RWPE2 (cell line): ENCODE data around the gene LCE3E.
A peak's percentile ranks its signal among the peaks of the same experiment; 100 is the strongest.
"Not testable (repeated sequence)": the region's sequence is repeated elsewhere in the genome, so short reads cannot be mapped to it uniquely, and the experiment has no call there.

Source experiments
- ATAC-seq: fragments of 200-7000 bp; cut with Tn5 transposase; 3 replicates; pipeline ENCODE4 v1.9.1; 2021; ENCODE audit warnings: low read depth
- DNase-seq: peaks from one replicate; pipeline ENCODE4 v3.0.0-alpha.2; 2020; ENCODE audit warnings: low spot score
- H3K27ac ChIP-seq: fragments of 450-650 bp; 2 replicates; pipeline ENCODE4 v1.5.1; 2017; ENCODE audit warnings: mild to moderate bottlenecking; ENCODE audit not compliant: poor library complexity, severe bottlenecking
- H3K27me3 ChIP-seq: fragments of 250-450 bp; sonication (Bioruptor Pico); 2 replicates; pipeline ENCODE4 v1.5.1; 2021; ENCODE audit warnings: mild to moderate bottlenecking, moderate library complexity; ENCODE audit not compliant: insufficient read depth, poor library complexity, severe bottlenecking
- H3K36me3 ChIP-seq: fragments of 250-450 bp; sonication (Bioruptor Pico); 2 replicates; pipeline ENCODE4 v1.5.1; 2020; ENCODE audit warnings: low read depth, mild to moderate bottlenecking, moderate library complexity
- H3K4me1 ChIP-seq: fragments of 250-450 bp; sonication (Bioruptor Pico); 2 replicates; pipeline ENCODE4 v1.5.1; 2021; ENCODE audit warnings: mild to moderate bottlenecking, moderate library complexity; ENCODE audit not compliant: insufficient read depth, poor library complexity, severe bottlenecking
- H3K4me3 ChIP-seq: fragments of 250-450 bp; sonication (Bioruptor Pico); 2 replicates; pipeline ENCODE4 v1.5.1; 2021; ENCODE audit warnings: mild to moderate bottlenecking, moderate library complexity; ENCODE audit not compliant: severe bottlenecking
- H3K9me3 ChIP-seq: fragments of 250-450 bp; sonication (Bioruptor Pico); 2 replicates; pipeline ENCODE4 v1.5.1; 2021; ENCODE audit warnings: mild to moderate bottlenecking, moderate library complexity; ENCODE audit not compliant: severe bottlenecking
- CTCF ChIP-seq: fragments of 450-650 bp; IDR thresholded peaks from one replicate; pipeline ENCODE4 v1.5.1; 2017; ENCODE audit warnings: mild to moderate bottlenecking, moderate library complexity; ENCODE audit not compliant: poor library complexity, severe bottlenecking

The LCE3E gene

DNA sequence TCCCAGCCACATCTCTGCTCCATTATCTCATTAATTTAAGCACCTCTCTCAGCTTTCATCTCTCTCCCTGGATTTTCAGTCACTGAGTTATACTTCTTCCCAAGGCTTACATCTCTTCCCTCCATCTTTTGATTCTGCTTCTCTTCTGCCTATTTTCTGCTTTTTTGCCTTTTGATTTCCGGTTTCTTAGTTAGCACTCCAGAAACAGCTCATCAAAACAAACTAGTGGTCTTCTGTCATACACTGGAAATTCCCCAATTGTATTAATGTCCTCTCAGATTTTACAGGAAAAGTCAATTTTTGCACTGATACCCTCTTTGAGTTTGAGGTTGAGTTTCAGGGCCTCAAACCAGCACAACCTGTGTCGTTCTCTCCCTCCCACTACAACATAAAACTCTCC is 1.5 kb downstream of the LCE3E start:
- DNase-seq = no peak
- peaks cover 11% of the 10 kb centered on the region for H3K9me3 ChIP-seq
- TF ChIP-seq CTCF = no peak
- no peak overlapping the region for H3K4me3 ChIP-seq
- ATAC-seq = no peak
- H3K36me3 ChIP-seq = no peaks in the 10 kb centered on the region
- no peaks in the 10 kb centered on the region for H3K4me1 ChIP-seq
- H3K27ac ChIP-seq = no peak overlapping the region
- H3K27me3 ChIP-seq = no peaks in the 10 kb centered on the region

GRCh38 chr1:152548358-152548757 is 18.2 kb downstream of the LCE3E start:
- H3K4me1 ChIP-seq, H3K36me3 ChIP-seq, H3K27me3 ChIP-seq, DNase-seq, H3K9me3 ChIP-seq, H3K4me3 ChIP-seq, ATAC-seq, H3K27ac ChIP-seq: not testable (repeated sequence)

GRCh38 chr1:152546704-152547103 is 19.9 kb downstream of the LCE3E start:
- no peak for ATAC-seq
- Histone ChIP-seq H3K9me3 (no peaks in the 10 kb centered on the region), H3K4me1 (no peaks in the 10 kb centered on the region), H3K36me3 (no peaks in the 10 kb centered on the region), H3K27ac (no peak overlapping the region), H3K27me3 (peaks cover 4% of the 10 kb centered on the region), H3K4me3 (no peak overlapping the region)
- no peak for DNase-seq
- no peak for TF ChIP-seq CTCF

DNA sequence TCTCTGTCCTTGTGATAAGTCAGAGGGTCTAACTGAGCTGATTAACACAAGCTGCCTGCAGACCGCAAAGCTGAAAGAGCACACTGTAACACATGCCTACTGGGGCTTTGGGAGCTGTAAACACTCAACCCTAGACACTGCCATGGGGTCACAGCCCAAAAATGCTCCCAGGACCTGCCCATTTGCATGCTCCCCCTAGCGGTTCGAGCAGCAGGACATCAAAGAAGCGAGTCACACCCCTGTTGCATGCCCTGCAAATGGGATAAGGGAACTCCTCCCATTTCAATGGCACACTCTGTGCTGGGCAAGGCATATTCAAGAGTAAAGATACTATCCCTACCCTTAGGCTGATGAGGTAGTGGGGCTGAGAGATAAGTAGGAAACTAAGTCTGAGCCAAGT is 22.8 kb downstream of the LCE3E start:
- ATAC-seq (no peak), DNase-seq (no peak)
- H3K36me3 ChIP-seq = no peaks in the 10 kb centered on the region
- no peaks in the 10 kb centered on the region for H3K9me3 ChIP-seq
- no peaks in the 10 kb centered on the region for H3K27me3 ChIP-seq
- H3K4me3 ChIP-seq = no peak overlapping the region
- no peak overlapping the region for H3K27ac ChIP-seq
- H3K4me1 ChIP-seq = no peaks in the 10 kb centered on the region
- peak; percentile 28 for TF ChIP-seq CTCF

- H3K27me3 ChIP-seq = no peaks in the 10 kb centered on the region
- ATAC-seq (no peak), DNase-seq (no peak)
- H3K27ac ChIP-seq = no peak overlapping the region
- TF ChIP-seq CTCF = no peak
- no peak overlapping the region for H3K4me3 ChIP-seq
- no peaks in the 10 kb centered on the region for H3K9me3 ChIP-seq
- H3K36me3 ChIP-seq = no peaks in the 10 kb centered on the region
- no peaks in the 10 kb centered on the region for H3K4me1 ChIP-seq
Measured at GRCh38 chr1:152539901-152540300, 26.7 kb downstream of the LCE3E start.
